Measurements from ENCODE around the gene CSPG5.

Gene CSPG5

DNA sequence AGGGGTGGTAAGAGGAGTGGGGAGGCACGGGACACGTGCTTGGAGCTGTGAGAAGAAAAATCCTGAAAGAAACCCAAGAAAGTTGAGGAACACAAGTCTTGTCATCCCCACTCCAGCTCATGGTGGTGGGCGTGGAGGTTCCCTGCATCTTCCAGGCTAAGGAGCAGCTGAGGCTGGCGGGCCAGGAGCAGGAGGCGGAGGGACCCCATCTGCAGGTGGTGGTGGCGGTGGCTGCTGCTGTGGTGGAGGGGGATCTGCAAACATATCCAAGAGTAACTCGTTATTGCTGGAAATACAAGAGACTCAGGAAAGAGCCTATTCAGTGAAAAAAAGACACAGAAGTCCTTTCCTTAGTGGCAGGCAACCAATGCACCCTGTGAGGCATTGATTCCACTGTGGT, 9.4 kb upstream of the CSPG5 start:
- DNase-seq (ENCODE audit: low read depth): no peak

DNA sequence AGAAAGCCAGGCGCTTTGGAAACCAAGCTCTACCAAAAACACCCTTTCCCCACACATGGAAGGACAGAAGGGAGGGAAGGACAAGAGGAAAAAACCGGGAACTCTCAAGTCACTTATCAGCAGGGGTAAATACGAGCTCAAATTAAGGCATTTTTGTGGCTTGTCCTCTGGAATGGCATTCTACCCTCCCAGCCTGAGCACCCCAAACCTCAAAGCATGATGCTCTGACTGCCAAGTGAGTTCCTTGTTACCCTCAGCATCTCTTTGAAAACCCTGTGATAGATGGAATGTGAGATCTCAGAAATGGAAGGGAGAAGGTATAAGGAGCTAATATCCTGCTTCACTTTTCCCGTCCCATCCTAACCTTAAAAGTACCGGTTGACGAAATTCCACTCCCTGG, 8.1 kb upstream of the CSPG5 start:
- no peak for DNase-seq (ENCODE audit: low read depth)

DNA sequence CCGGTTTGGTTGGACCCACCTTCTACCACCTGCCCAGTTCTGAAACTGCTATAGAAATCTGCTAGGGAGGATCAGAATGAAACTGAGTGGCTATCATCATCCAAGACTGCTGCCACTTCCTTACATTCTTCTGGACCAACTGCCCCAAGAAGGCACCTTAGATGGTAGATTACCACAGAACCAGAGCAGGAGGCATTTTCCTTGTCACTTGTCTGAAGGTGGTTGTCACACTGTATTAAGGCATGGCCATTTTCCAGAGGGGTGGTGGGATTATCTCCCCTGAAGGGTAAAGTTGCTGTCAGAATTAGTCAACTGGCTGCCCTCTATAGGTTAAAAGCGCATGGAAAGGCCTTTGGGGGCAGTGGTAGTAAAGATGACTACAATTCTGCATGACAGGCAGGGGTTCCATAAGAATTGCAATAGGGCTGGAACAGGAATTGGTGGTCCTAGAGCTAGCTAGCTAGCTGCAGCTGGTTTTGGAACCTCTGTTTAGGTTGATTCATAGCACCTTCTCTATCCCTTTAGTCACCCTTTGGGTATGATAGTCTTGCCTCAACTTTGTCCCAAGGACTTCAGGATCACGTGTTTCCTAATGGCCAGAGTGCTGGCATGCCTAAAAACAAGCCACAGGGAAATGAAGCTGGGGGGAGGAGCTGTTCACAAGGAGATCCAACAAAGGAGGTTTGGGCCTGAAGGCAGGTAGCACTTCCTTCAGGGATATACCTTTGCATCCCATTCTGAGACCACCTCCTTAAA, 4.8 kb upstream of the CSPG5 start:
- no peak for DNase-seq (ENCODE audit: low read depth)

DNA sequence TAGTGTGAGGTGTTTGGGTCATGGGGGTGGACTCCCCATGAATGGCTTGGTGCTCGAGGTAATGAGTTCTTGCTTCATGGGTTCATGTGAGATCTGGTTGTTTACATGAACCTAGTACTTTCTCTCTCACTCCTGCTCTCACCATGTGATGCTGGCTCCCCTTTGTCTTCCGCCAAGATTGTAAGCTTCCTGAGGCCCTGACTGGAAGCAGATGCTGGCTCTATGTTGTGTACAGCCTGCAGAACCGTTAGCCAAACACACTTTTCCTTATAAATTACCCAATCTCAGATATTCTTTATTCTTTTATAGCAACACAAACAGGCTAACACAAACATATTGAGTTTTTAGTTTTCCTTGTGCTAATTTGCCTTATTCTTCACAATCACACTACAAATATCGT, 3.2 kb upstream of the CSPG5 start:
- DNase-seq (ENCODE audit: low read depth): no peak

DNA sequence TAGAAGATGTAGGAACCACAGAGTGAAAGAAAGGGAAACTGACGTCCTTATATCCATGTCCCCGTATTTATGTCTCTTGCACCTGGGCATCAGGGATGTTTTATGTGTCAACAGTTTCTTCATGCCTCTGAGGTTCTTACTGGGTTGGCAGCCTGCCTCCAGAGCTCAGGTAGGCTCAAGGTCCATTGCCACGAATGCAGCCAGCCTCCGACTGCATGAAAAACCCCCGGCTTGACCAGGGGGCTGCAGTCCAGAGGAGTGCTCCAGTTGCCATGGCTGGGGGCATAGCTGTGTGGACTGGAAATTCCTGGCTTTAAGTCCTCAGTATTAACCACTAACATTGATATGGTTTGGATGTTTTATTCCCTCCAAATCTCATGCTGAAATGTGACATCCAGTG, 2.8 kb upstream of the CSPG5 start:
- no peak for DNase-seq (ENCODE audit: low read depth)

DNA sequence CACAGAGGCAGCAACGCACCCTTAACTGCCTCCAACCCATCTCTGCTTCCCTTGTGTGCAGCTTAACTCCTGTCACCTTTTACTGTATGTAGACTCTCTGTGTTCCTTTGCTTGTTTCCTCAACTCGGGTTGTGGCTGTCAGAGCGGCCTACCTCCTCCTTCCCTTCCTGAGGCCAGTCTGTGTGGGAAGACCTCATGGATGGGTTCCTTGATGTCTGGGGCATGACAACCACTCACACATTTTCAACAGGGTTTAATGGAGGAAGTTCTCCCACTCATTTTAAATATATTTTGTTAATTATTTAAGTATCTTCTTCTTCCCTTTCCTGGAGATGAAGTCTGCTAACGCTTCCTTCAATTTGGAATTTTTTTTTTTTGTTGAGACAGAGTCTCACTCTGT, 1.8 kb upstream of the CSPG5 start:
- DNase-seq (ENCODE audit: low read depth): no peak

DNA sequence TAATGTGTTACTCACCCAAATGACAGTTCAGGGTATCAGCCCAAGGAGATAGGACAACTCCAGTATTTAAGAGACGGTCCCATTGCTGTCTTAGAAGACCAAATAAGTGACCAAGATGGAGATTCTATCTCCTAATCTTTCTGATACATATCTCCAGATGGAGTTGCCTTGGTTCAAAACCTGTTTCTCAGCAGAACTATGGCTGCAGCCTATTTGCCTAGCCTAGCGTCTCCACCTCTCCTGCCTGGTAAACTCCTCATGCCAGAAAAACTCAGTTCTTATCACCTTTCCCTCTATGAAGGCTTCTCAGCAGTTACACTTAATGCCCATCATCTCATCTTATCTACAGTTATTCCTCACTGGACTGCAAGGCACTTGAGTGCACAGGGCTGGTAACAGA, 1.2 kb upstream of the CSPG5 start:
- DNase-seq (ENCODE audit: low read depth): no peak

DNA sequence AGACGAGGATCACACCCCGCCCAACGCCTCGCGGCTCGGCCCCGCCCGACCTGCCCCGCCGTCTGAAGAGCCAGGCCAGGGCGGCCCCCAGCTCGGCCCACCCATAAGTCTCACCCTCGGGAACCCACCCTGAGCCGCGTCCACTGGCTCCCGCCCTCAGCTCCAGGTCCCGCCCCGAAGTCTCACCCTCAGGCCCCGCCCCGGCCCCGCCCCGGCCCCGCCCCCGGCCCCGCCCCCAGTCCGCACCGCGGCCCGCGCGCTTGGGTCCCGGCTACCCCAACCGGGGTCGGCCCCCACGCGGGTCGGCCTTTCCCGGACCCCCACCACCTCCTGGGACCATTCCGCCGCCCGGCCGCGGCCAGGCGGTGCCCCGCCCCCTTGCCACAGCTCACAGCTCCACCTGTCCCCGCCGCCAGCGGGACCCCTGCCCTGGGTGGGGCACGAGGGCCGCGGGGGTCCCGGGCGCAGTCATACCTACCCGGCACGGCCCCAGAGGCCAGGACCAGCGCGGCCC, 489 bp downstream of the CSPG5 start:
- DNase-seq (ENCODE audit: low read depth): no peak

DNA sequence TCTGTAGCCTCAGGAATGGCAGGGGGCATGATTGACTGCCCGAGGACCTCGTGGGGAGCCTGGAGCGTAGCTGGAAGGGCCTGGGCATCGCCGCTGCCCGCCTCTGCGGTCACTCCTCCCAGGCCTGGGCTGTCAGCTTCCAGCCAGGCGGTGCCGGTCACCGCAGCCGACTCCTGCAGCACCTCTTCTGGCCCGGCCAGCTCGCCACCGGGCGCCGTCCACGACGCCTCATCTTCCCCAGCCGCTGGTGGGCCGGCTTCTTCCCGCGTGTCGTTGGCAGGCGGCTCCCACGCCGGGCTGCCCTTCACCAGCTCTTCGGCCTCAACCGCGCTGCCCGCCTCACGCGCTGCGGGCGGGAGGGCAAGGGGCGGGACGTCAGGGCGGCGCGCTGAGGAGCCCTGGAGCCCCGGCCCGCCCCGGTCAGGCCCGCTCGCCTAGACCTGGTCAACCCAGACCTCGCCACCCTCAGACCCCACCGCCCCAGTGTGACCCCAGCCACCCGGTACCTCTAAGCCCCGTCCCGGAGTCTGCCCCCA, 1.0 kb downstream of the CSPG5 start:
- no peak for DNase-seq (ENCODE audit: low read depth)

DNA sequence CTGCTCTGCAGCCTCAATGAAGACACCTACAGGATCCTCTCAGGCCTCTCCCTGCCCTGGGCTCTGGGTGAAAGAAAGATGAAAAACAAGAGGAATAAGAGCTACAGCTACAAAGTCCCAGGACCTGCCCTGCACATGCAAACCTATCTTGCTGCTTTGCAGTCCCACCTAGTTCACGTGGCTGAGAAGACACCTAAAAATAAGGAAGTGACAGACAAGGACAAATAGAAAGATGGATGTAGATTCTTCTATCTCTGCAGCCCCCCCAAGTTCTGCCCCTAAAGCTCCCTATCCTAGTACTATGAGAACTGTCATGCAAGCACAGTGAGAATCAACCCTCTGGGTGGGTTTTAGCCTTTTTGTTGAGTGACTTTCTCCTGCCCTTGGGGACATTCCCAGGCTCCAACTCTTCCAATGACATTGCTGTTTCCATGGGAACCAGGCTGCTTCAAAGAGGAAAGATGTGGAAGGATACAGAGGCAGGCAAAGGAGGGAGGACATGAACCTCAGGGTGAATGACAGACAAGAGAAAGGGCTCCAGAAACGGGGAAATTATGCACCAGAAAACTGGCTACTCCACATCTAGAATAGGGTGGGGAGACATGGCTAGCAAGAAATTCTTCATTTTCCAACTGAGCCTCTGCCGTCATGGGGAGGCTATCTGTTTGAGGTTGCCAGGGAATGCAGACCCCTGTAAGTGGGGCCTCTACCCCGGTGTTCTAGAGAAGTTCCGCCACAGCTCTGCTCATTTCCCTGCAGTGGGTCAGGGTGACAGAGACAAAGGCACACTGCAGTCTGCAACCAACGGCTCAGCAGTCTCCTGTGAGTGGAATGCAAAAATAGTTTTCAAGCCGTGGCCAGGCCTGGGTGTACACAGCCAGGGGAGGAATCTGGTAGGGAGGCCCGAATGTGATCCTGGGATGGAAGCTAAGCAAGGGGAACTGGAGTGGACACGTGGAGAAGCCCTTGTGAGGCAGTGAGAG, 5.2 kb downstream of the CSPG5 start:
- DNase-seq (ENCODE audit: low read depth): no peak

DNA sequence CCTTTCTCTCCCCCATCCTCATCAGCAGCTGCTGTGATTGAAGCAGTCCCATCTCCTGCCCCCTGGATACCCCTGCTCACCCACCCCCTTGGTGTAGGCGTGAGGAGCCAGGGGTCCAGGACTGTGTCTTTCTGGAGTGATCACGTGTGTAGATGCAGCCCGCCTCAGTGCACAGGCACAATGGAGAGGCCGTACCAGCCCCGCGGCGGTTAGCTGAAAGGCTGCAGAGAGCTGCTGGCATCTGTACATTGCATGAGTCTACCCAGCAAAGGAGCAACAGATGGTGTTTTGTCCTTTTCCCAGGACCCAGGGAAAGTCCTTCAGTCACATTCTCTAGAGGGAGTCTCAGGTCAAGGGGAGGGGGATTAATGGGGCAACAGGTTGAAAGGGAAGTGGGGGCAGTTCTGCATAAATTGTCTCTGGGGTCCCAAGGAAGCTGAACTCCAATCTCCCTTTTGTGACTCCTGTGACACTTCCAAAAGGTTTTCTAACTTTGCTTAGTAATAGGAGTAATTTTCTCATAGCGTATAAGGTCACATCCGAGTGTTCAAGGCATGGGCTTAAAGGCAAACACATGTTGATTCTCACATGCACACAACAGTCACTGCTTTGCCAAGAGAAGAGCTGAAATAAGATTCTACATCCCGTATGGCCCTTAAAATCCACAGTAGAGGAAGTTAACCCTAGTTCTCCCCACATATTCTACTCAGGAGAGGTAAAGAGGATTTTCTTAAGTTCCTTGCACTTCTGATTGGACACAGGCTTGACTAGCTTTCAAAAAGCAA, 7.1 kb downstream of the CSPG5 start:
- DNase-seq (ENCODE audit: low read depth): no peak

DNA sequence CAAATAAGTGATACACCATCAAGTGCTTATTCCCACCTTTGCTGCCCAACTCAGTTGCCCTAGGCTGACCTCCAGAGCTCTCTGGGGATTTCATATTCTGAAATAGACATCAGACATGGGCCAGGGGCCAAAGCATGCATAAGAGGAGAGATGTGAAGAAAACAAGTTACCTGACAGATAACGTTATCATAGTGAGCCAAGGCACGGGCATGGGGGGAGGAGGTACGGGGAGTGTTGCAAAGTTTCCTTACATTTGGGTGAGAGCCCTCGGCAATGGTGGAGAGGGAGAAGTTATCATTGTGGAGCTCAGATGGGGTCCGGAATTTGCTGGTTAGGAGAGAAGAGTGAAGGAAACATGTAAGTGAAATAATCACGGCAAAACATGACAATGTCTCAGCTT, 9.8 kb downstream of the CSPG5 start:
- no peak for DNase-seq (ENCODE audit: low read depth)

DNA sequence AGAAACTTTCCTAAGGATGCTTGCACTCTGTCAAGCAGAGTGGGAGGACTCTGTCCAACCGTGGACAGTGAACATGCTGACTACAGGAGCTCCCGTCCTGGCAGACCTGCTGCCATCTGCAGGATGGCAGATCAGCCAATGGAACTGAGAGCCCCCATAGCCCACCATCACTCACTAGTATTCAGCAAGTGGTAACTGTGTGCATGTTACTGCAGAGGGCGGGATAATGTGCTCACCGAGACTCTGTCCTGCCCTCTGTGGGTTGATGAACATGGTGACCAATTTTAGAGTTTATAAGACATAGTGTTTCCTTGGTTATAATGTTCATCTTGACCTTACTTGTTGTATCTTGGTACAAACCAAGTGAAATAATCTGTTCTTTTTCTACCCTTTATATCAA, 11.5 kb downstream of the CSPG5 start:
- no peak for DNase-seq (ENCODE audit: low read depth)

DNA sequence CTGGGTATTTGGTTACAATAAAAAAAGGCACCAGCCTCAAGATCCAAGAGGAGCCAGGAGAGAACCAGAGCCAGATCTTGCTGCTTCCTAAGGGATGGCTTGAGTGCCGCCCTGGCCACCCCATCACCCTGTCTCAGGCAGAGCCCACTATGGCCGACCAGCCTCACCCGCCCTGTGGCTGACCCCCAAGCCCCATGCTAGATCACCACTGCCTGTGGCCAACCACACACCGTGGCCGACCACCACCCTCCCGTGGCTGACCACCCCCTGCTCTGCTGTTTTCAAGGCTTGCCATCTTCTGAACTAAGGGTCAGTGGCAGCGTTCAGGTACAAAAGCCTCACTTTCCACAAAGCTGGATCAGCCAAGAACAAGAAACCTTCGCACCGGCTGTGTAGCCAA, 12.0 kb downstream of the CSPG5 start:
- no peak for DNase-seq (ENCODE audit: low read depth)

DNA sequence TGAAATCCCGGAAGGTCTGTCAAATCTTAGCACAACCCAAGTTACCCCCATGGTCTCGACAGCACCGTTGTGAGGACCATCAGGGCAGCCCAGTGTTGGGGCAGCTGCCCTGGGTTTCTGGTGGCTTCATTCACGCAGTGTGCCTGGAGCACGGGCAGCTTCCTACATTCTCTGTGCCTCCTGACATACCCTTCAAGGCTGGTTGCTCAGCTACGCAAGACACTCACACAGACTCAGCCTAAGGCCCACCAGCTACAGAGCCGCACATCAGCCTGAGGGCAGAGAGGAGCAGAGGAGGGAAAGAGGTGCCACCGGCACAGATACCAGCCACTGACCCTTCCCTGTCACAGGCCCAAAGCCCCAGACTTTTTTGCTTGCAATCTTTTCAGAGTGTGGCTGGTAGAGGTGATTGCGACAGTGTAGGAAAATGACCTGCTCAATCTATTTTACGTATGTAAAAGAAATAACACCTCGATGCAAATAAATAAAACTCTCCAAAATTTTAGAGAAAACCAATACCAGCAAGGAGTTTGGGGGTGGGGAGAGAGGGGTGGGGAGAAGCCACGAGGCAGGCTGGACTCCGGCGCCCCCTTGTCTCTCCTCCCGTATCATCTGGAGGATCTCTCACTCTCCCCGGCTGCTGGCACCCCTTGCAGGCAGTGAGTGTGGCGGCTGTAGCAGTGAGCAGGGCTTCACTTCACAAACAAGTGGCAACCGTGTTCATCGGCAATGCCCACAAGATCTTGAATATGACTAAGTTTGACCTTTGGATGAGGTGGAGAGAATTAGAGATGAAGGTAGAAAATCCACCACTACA, 12.7 kb downstream of the CSPG5 start:
- no peak for DNase-seq (ENCODE audit: low read depth)

DNA sequence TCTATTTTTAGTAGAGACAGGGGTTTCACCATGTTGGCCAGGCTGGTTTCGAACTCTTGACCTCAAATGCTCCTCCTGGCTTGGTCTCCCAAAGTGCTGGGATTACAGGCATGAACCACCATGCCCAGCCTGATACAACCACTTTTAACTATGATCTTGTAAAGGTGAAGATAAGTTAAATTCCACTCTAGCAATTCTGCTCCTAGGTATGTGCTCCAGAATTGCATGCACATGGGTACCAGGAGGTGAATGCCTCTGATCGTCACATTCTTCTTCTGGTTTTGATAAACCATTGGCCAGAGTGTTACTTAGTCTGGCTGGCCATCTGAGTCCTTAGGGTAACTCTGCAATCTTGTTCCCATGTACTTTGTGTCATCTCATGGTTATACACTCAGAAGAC, 22.3 kb downstream of the CSPG5 start:
- no peak for DNase-seq (ENCODE audit: low read depth)

DNA sequence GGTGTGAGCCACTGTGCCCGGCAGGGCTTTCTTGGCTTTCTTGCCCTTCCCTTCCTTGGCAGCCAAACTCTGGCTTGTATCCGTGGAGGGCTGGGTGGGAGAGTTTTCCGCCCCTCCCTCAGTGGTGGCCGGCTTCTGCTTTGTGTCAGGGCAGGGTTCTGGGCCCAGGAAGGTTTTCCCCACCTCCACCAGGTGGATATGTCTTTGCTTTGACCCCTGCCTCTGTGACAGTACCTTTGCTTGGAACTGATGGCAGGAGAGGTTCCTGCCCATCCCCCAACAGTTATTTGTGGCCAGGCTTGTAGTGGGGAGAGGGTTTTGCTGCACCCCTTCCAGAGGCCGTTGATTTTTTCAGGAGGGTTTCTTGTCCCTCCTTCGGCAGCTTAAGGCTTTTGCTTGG, 24.3 kb downstream of the CSPG5 start:
- no peak for DNase-seq (ENCODE audit: low read depth)

DNA sequence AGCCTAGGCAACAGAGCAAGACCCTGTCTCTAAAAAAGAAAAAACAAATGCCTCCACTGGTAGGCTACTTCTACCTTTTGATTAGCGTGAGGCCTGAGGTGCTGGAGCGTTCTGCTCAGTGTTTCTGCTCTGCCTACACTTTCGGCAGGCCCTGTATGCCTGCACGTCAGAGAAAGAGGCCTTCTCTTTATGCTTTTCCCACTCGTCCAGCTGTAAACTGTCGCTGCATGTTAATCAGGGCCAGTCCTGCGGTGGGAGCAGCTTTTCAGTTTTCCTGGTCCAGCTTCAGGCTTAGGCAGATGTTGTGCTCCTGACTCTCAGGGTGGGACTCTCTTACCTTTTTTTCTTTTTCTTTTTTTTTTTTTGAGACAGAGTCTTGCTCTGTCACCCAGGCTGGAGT, 25.3 kb downstream of the CSPG5 start:
- DNase-seq (ENCODE audit: low read depth): no peak

DNA sequence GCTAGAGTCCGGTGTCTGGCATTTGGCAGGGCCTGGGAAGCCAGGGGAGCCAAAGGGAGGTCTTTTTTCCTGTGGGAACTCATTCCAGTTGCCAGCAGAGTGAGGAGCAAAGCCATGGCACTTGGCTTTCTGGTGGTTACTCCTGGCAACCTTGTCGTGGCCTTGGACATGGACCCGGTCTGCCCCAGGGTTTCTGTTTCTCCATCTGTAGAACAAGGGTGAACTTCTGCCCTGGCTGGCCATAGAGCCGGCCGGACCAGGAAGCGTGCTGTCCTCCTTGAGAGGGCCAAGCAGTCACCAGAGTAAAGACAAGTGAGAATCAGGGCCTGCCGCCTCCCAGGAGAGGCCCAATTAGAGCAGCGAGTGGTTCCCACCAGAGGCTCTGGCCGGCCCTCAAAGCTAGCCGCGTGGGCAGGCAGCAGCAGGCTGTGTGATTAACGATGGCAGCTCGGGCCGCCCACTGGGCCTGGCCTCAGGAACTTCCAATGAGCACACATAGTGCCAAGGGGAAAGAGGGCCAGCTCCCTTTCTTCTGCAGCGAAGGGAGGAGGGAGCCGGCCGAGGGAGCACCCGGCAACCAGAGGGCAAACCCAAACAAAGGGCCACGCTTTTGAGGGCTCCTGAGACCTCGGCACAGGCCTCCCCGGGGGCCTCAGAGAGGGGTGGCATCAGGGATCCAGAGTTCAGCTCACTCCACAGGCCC, 36.0 kb downstream of the CSPG5 start:
- DNase-seq (ENCODE audit: low read depth): no peak

DNA sequence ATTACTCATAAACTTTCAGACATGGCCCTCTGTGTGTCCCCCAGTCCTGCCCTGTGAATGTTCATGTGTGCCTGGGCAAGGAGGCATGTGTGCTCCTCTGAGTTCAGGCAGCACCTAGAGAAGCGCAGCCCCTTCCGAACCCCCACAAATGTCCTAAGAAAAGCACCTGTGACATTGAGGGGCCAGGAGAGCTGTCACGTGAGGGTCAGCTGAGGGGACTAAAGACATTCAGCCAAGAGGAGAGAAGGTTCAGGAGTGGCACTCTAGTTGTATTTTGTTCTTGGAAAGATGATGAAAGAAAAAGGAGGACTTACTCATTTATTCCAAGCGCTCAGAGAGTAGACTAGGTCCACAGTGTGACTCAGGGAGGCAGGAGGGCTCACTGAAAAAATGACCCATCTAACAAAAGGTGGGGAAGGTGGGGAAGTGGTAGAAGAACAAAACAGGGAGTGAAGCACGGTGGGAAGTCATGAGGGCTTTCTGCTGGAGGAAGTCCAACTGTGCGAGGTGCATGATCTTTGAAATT, 37.0 kb downstream of the CSPG5 start:
- no peak for DNase-seq (ENCODE audit: low read depth)
